ENCODE results near the gene CEP170. TPM values are rescaled to one million over a fixed set of nuclear protein-coding genes. Genes with fewer than 3 reads are reported as not detected.

The CEP170 gene
- total RNA-seq, 1 donor from 2014 or later: 82.2 TPM

- no peaks in the 10 kb centered on the region for H3K27me3 ChIP-seq (ENCODE audit: control insufficient read depth, insufficient read depth, low read length)
- no peaks in the 10 kb centered on the region for H3K36me3 ChIP-seq (ENCODE audit: control insufficient read depth, insufficient read depth, low read length)
- no peak for DNase-seq (ENCODE audit: low read depth)
- TF ChIP-seq CTCF (IDR thresholded peaks at IDR 0.05; ENCODE audit: insufficient read depth, low read length, poor library complexity, severe bottlenecking): no peak
- no peak overlapping the region for H3K4me3 ChIP-seq (ENCODE audit: low read depth, low read length)
These were observed 16.9 kb upstream of the CEP170 start for GRCh38 chr1:243271996-243272395.

GRCh38 chr1:243270097-243270864 lies 15.2 kb upstream of the CEP170 start:
- no peak for DNase-seq (ENCODE audit: low read depth)
- Histone ChIP-seq H3K36me3 (ENCODE audit: control insufficient read depth, insufficient read depth, low read length) (no peaks in the 10 kb centered on the region), H3K4me3 (ENCODE audit: low read depth, low read length) (no peak overlapping the region), H3K27me3 (ENCODE audit: control insufficient read depth, insufficient read depth, low read length) (no peaks in the 10 kb centered on the region)
- no peak for TF ChIP-seq CTCF (IDR thresholded peaks at IDR 0.05; ENCODE audit: insufficient read depth, low read length, poor library complexity, severe bottlenecking)

GRCh38 chr1:243269461-243269801 lies 14.3 kb upstream of the CEP170 start:
- TF ChIP-seq CTCF (IDR thresholded peaks at IDR 0.05; ENCODE audit: insufficient read depth, low read length, poor library complexity, severe bottlenecking): no peak
- Histone ChIP-seq H3K36me3 (ENCODE audit: control insufficient read depth, insufficient read depth, low read length) (no peaks in the 10 kb centered on the region), H3K4me3 (ENCODE audit: low read depth, low read length) (no peak overlapping the region), H3K27me3 (ENCODE audit: control insufficient read depth, insufficient read depth, low read length) (no peaks in the 10 kb centered on the region)
- no peak for DNase-seq (ENCODE audit: low read depth)

DNA sequence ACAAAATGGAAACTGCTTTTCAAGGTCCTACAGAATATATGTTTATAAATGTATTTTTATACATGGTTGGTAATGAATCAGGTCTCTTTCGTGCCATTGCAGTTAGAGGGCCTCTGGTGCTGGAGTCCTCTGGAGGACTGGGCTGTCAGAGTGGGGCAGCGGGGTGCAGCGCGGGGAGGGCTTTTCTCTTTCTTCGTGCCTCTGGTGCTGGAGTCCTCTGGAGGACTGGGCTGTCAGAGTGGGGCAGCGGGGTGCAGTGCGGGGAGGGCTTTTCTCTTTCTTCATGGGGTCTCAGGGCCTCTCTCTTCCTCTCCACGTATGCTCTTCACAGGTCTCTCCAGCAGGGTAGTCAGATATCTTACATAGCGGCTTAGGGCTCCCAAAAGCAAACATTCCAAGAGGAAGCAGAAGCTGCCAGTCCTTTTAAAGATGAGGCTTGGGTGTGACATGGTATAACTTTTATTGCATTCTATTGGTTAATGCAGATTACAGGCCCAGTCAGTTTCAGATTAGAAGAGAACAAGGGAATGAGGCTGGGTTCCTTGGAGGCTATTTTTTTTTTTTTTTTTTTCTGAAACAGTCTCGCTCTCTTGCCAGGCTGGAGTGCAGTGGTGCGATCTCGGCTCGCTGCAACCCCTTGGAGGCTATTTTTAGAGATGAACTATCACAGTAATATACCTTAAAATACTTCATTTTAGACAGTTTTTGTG lies 13.8 kb upstream of the CEP170 start:
- H3K36me3 ChIP-seq (ENCODE audit: control insufficient read depth, insufficient read depth, low read length): no peaks in the 10 kb centered on the region
- H3K4me3 ChIP-seq (ENCODE audit: low read depth, low read length): no peak overlapping the region
- DNase-seq (ENCODE audit: low read depth): no peak

DNA sequence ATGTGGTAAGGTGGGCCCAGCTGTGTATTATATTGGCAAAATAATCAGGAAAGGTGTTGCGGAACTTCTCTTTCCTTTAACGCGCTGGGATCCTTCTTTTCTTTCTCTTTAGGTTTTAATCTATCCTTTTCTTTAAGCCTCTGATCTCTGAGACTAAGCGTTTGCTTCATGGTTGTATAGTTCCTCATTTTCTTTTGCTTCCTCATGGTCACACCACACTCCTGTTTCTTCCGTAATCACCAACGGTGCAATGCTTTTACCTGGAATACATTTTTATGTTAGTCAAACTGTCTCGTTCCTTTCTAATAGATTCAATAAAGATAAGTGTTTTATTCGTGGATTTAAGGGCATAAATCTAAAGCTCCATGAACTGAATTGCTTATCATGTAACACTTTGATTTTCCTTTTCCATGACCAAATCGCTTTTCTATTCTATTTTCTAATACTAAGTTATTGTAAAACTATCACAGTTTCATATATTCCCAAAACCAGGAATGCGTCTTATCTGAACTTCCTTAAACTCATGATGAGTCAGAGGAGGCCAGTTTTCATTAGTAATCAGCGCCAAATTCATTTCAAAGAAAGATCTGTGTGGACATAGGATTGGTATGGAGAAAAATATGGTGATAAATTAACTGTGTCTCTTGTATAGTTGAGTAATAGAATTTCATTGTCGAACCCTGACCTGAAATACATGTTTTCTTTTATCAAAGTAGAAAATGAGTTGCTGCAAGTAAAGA lies 13.0 kb upstream of the CEP170 start:
- Histone ChIP-seq H3K36me3 (ENCODE audit: control insufficient read depth, insufficient read depth, low read length) (no peaks in the 10 kb centered on the region), H3K4me3 (ENCODE audit: low read depth, low read length) (no peak overlapping the region)
- no peak for DNase-seq (ENCODE audit: low read depth)

More for the DNA sequence above, 13.8 kb upstream of the CEP170 start:
- H3K27me3 ChIP-seq (ENCODE audit: control insufficient read depth, insufficient read depth, low read length): no peaks in the 10 kb centered on the region
- TF ChIP-seq CTCF (IDR thresholded peaks at IDR 0.05; ENCODE audit: insufficient read depth, low read length, poor library complexity, severe bottlenecking): no peak

More for the DNA sequence above, 13.0 kb upstream of the CEP170 start:
- no peaks in the 10 kb centered on the region for H3K27me3 ChIP-seq (ENCODE audit: control insufficient read depth, insufficient read depth, low read length)
- TF ChIP-seq CTCF (IDR thresholded peaks at IDR 0.05; ENCODE audit: insufficient read depth, low read length, poor library complexity, severe bottlenecking): no peak
